ENCODE results near the gene SMYD3. TPM values are rescaled to one million over a fixed set of nuclear protein-coding genes. Genes with fewer than 3 reads are reported as not detected.

The SMYD3 gene
- total RNA-seq, 1 donor from 2014 or later = 20.8 TPM

- H3K4me1 Mint-ChIP-seq = peaks cover 2% of the 10 kb centered on the region
- H3K27ac Mint-ChIP-seq = no peak overlapping the region
- TF ChIP-seq CTCF (IDR thresholded peaks at IDR 0.05) = no peak
- peaks cover 2% of the 10 kb centered on the region for H3K36me3 Mint-ChIP-seq (ENCODE audit: low read depth)
- no peak for DNase-seq
- H3K4me3 Mint-ChIP-seq = no peak overlapping the region
- CTCF ChIA-PET = no interaction called here
- no peaks in the 10 kb centered on the region for H3K27me3 Mint-ChIP-seq
- ATAC-seq (ENCODE audit: low read depth) = no peak
- intact Hi-C loops (cut with micrococcal nuclease) = no loop called here
- POLR2A ChIA-PET = no interaction called here
- H3K9me3 Mint-ChIP-seq = no peaks in the 10 kb centered on the region
These were observed 350.2 kb downstream of the SMYD3 start for GRCh38 chr1:246156847-246157246.

- intact Hi-C loops (cut with micrococcal nuclease) = no loop called here
- no peaks in the 10 kb centered on the region for H3K9me3 Mint-ChIP-seq
- CTCF ChIA-PET = no interaction called here
- peaks cover 2% of the 10 kb centered on the region for H3K4me1 Mint-ChIP-seq
- TF ChIP-seq CTCF (IDR thresholded peaks at IDR 0.05) = no peak
- POLR2A ChIA-PET = no interaction called here
- H3K4me3 Mint-ChIP-seq = no peak overlapping the region
- DNase-seq (no peak), ATAC-seq (ENCODE audit: low read depth) (no peak)
- no peaks in the 10 kb centered on the region for H3K27me3 Mint-ChIP-seq
- H3K36me3 Mint-ChIP-seq (ENCODE audit: low read depth) = peaks cover 2% of the 10 kb centered on the region
- H3K27ac Mint-ChIP-seq = no peak overlapping the region
These were observed 351.2 kb downstream of the SMYD3 start for GRCh38 chr1:246155923-246156322.

- CTCF ChIA-PET = no interaction called here
- intact Hi-C loops (cut with micrococcal nuclease) = no loop called here
- Mint-ChIP-seq H3K36me3 (ENCODE audit: low read depth) (peaks cover 12% of the 10 kb centered on the region), H3K9me3 (peaks cover 6% of the 10 kb centered on the region), H3K27ac (no peak overlapping the region), H3K27me3 (no peaks in the 10 kb centered on the region), H3K4me1 (peaks cover 2% of the 10 kb centered on the region), H3K4me3 (no peak overlapping the region)
- no peak for TF ChIP-seq CTCF (IDR thresholded peaks at IDR 0.05)
- POLR2A ChIA-PET = no interaction called here
- ATAC-seq (ENCODE audit: low read depth) (no peak), DNase-seq (no peak)
These were observed 353.3 kb downstream of the SMYD3 start for GRCh38 chr1:246153796-246154212.

GRCh38 chr1:246152986-246153431, 354.1 kb downstream of the SMYD3 start:
- DNase-seq = no peak
- ChIA-PET POLR2A (no interaction called here), CTCF (no interaction called here)
- no peak overlapping the region for H3K4me3 Mint-ChIP-seq
- H3K27ac Mint-ChIP-seq = no peak overlapping the region
- peaks cover 10% of the 10 kb centered on the region for H3K9me3 Mint-ChIP-seq
- peaks cover 15% of the 10 kb centered on the region for H3K36me3 Mint-ChIP-seq (ENCODE audit: low read depth)
- intact Hi-C loops (cut with micrococcal nuclease) = no loop called here
- no peaks in the 10 kb centered on the region for H3K27me3 Mint-ChIP-seq
- ATAC-seq (ENCODE audit: low read depth) = no peak
- peaks cover under 1% of the 10 kb centered on the region for H3K4me1 Mint-ChIP-seq
- TF ChIP-seq CTCF (IDR thresholded peaks at IDR 0.05) = no peak

GRCh38 chr1:246151796-246152434, 355.2 kb downstream of the SMYD3 start:
- Mint-ChIP-seq H3K4me3 (no peak overlapping the region), H3K4me1 (no peaks in the 10 kb centered on the region), H3K27ac (no peak overlapping the region), H3K27me3 (no peaks in the 10 kb centered on the region), H3K36me3 (ENCODE audit: low read depth) (peaks cover 15% of the 10 kb centered on the region), H3K9me3 (peaks cover 10% of the 10 kb centered on the region)
- POLR2A ChIA-PET = no interaction called here
- ATAC-seq (ENCODE audit: low read depth) = no peak
- CTCF ChIA-PET = no interaction called here
- TF ChIP-seq CTCF (IDR thresholded peaks at IDR 0.05) = no peak
- intact Hi-C loops (cut with micrococcal nuclease) = no loop called here
- no peak for DNase-seq
